Motor neuron (in vitro differentiated cells): ENCODE data around the gene FANK1. TPM values are rescaled to one million over a fixed set of nuclear protein-coding genes. Genes with fewer than 3 reads are reported as not detected.
"Not testable (repeated sequence)": the region's sequence is repeated elsewhere in the genome, so short reads cannot be mapped to it uniquely, and the experiment has no call there.

Experiments
- ATAC-seq, 8 experiments: fragments of 200-7000 bp; cut with Tn5 transposase; replicated peaks in 6 of 8; 2 replicates each; pipeline ENCODE4 v1.8.0; 2021; ENCODE audit warnings: mild to moderate bottlenecking in 8 of 8, moderate library complexity in 8 of 8
- H3K27ac ChIP-seq, 2 donors: fragments of 250-450 bp; sonication (Bioruptor Pico); 2 replicates each; pipeline ENCODE4 v1.9.0; 2021; ENCODE audit warnings: antibody characterized with exemption in 2 of 2, mild to moderate bottlenecking in 2 of 2, moderate library complexity in 1 of 2
- H3K4me1 ChIP-seq, 2 donors: fragments of 250-450 bp; sonication (Bioruptor Pico); replicated peaks in 1 of 2; 2 replicates each; pipeline ENCODE4 v1.6.1; 2021; ENCODE audit warnings: antibody characterized with exemption in 2 of 2, mild to moderate bottlenecking in 2 of 2, moderate library complexity in 1 of 2
- H3K4me3 ChIP-seq, 5 donors: fragments of 250-450 bp; sonication (Bioruptor Pico); 2 replicates each; pipeline ENCODE4 v1.9.0; 2021; ENCODE audit warnings: antibody characterized with exemption in 5 of 5, mild to moderate bottlenecking in 5 of 5, moderate library complexity in 4 of 5
- WGBS, 10 experiments: fragments of 450-650 bp; shearing (Covaris generic); methylation state at CpG; one replicate each; pipeline ENCODE4 v1.0.0; 2022; 5-methylcytosine and 5-hydroxymethylcytosine counted together
- in situ Hi-C, 9 experiments: fragments of 400-800 bp; cut with MboI; loops; one replicate each; pipeline ENCODE4 v1.15.0; 2021; ENCODE audit warnings: low sequenced_read_pairs in 9 of 9, low pct_unique_long_range_greater_than_20kb in 2 of 9; ENCODE audit not compliant: unreplicated experiment in 9 of 9
- total RNA-seq, 8 experiments: library from RNA; unstranded; fragments of 300-600 nt; gene quantifications; 2 replicates each; pipeline versions ENCODE4 v1.2.3 to v1.2.4, GENCODE V29; 2022

FANK1 gene
- total RNA-seq, 8 experiments from 2014 or later: 0.99 to 45.9 (median 3.6) TPM

- Histone ChIP-seq H3K4me3 (no peak overlapping the region), H3K27ac (no peak overlapping the region), H3K4me1 (peaks cover 5% of the 10 kb centered on the region in 2 donors)
- WGBS, 10 experiments: 42 to 100% (median 94%) methylated on average over 1 to 5 of the region's 5 CpGs
- in situ Hi-C loops: no loop called here
- ATAC-seq: no peak
These were observed 126.5 kb downstream of the FANK1 start for GRCh38 chr10:126022841-126023240.

GRCh38 chr10:126027692-126028091 lies 131.3 kb downstream of the FANK1 start:
- ATAC-seq: no peak
- in situ Hi-C loops: no loop called here
- no peaks in the 10 kb centered on the region for H3K4me1 ChIP-seq
- H3K4me3 ChIP-seq: no peak overlapping the region
- H3K27ac ChIP-seq: no peak overlapping the region
- whole genome bisulfite sequencing, 10 experiments: 40 to 100% (median 100%) methylated on average over 1 of the region's 1 CpG; no CpG with 5 or more reads in 4 of the 10 experiments

GRCh38 chr10:126029999-126030398 lies 133.6 kb downstream of the FANK1 start:
- in situ Hi-C loops: no loop called here
- no peak for ATAC-seq
- H3K4me1 ChIP-seq: no peaks in the 10 kb centered on the region
- H3K27ac ChIP-seq: no peak overlapping the region
- 50 to 100% (median 85%) methylated on average over 1 to 3 of the region's 3 CpGs for WGBS, 10 experiments
- no peak overlapping the region for H3K4me3 ChIP-seq

GRCh38 chr10:126034586-126034985 lies 138.2 kb downstream of the FANK1 start:
- H3K4me1 ChIP-seq: no peaks in the 10 kb centered on the region
- H3K4me3 ChIP-seq: no peak overlapping the region
- WGBS, 10 experiments: 63 to 100% (median 91%) methylated on average over 1 to 2 of the region's 2 CpGs
- in situ Hi-C loops: no loop called here
- H3K27ac ChIP-seq: no peak overlapping the region
- ATAC-seq: no peak

GRCh38 chr10:126036515-126036914 lies 140.2 kb downstream of the FANK1 start:
- Histone ChIP-seq H3K4me1 (peaks cover 5 to 8% of the 10 kb centered on the region in 2 donors), H3K4me3 (no peak overlapping the region), H3K27ac (no peak overlapping the region)
- WGBS, 10 experiments: 57 to 100% (median 95%) methylated on average over 1 to 5 of the region's 5 CpGs
- no peak for ATAC-seq
- in situ Hi-C loops: no loop called here

- peaks cover 18 to 22% of the 10 kb centered on the region in 2 donors for H3K4me1 ChIP-seq
- no peak for ATAC-seq
- in situ Hi-C loops: no loop called here
- WGBS, 10 experiments: 30 to 85% (median 77%) methylated on average over 2 to 9 of the region's 10 CpGs; no CpG with 5 or more reads in 6 of the 10 experiments
- H3K4me3 ChIP-seq: no peak overlapping the region
- H3K27ac ChIP-seq: no peak overlapping the region
These were observed 141.6 kb downstream of the FANK1 start for GRCh38 chr10:126037946-126038345.

- WGBS, 10 experiments: 25 to 100% (median 79%) methylated on average over 1 to 4 of the region's 4 CpGs; no CpG with 5 or more reads in 3 of the 10 experiments
- H3K27ac ChIP-seq: no peak overlapping the region
- H3K4me3 ChIP-seq: no peak overlapping the region
- peaks cover 18 to 22% of the 10 kb centered on the region in 2 donors for H3K4me1 ChIP-seq
- ATAC-seq: peak in 2 of 8 experiments; percentile 35 to 66
- in situ Hi-C loops: no loop called here
These were observed 144.8 kb downstream of the FANK1 start for GRCh38 chr10:126041117-126041516.

GRCh38 chr10:126041804-126042231 lies 145.5 kb downstream of the FANK1 start:
- peak; percentile 81 to 99 (median 98) for ATAC-seq
- Histone ChIP-seq H3K4me1 (peaks cover 18 to 22% of the 10 kb centered on the region in 2 donors), H3K4me3 (no peak overlapping the region), H3K27ac (peak overlapping the region; percentile 55 to 77)
- 0 to 79% (median 12%) methylated on average over 1 to 3 of the region's 12 CpGs; no CpG with 5 or more reads in 6 of the 10 experiments for whole genome bisulfite sequencing, 10 experiments
- in situ Hi-C loops: no loop called here

GRCh38 chr10:126042354-126042753 lies 146.0 kb downstream of the FANK1 start:
- peak overlapping the region; percentile 55 to 77 for H3K27ac ChIP-seq
- WGBS, 10 experiments: 56 to 100% (median 78%) methylated on average over 1 to 4 of the region's 4 CpGs; no CpG with 5 or more reads in 4 of the 10 experiments
- in situ Hi-C loops: no loop called here
- peak in 1 of 8 experiments; percentile 3 for ATAC-seq
- H3K4me1 ChIP-seq: peaks cover 18 to 22% of the 10 kb centered on the region in 2 donors
- H3K4me3 ChIP-seq: no peak overlapping the region

GRCh38 chr10:126042906-126043305 lies 146.5 kb downstream of the FANK1 start:
- peaks cover 18 to 22% of the 10 kb centered on the region in 2 donors for H3K4me1 ChIP-seq
- no peak overlapping the region for H3K4me3 ChIP-seq
- no peak for ATAC-seq
- no peak overlapping the region for H3K27ac ChIP-seq
- in situ Hi-C loops: no loop called here
- 40 to 100% (median 83%) methylated on average over 1 to 5 of the region's 10 CpGs; no CpG with 5 or more reads in 6 of the 10 experiments for WGBS, 10 experiments

- no peak overlapping the region for H3K27ac ChIP-seq
- no peak overlapping the region for H3K4me3 ChIP-seq
- peaks cover 18 to 22% of the 10 kb centered on the region in 2 donors for H3K4me1 ChIP-seq
- in situ Hi-C loops: no loop called here
- 67 to 87% (median 67%) methylated on average over 1 to 4 of the region's 10 CpGs; no CpG with 5 or more reads in 7 of the 10 experiments for WGBS, 10 experiments
- no peak for ATAC-seq
These were observed 147.0 kb downstream of the FANK1 start for GRCh38 chr10:126043389-126043788.

- 41 to 100% (median 84%) methylated on average over 1 to 3 of the region's 3 CpGs; no CpG with 5 or more reads in 2 of the 10 experiments for whole genome bisulfite sequencing, 10 experiments
- Histone ChIP-seq H3K27ac (no peak overlapping the region), H3K4me3 (no peak overlapping the region), H3K4me1 (peaks cover 18 to 20% of the 10 kb centered on the region in 2 donors)
- no peak for ATAC-seq
- in situ Hi-C loops: no loop called here
These were observed 149.5 kb downstream of the FANK1 start for GRCh38 chr10:126045861-126046260.

GRCh38 chr10:126046831-126047230 lies 150.5 kb downstream of the FANK1 start:
- WGBS, 10 experiments: 14 to 100% (median 53%) methylated on average over 1 to 5 of the region's 5 CpGs; no CpG with 5 or more reads in 1 of the 10 experiments
- Histone ChIP-seq H3K4me1 (peaks cover 10% of the 10 kb centered on the region in 2 donors), H3K4me3 (no peak overlapping the region), H3K27ac (no peak overlapping the region)
- in situ Hi-C loops: no loop called here
- peak in 1 of 8 experiments; percentile 34 for ATAC-seq

GRCh38 chr10:126047749-126048148 lies 151.4 kb downstream of the FANK1 start:
- WGBS, 10 experiments: 0 to 89% (median 72%) methylated on average over 1 of the region's 1 CpG; no CpG with 5 or more reads in 4 of the 10 experiments
- H3K27ac ChIP-seq, in situ Hi-C loops, H3K4me1 ChIP-seq, ATAC-seq, H3K4me3 ChIP-seq: not testable (repeated sequence)
